Measurements from ENCODE around the gene IRF2.

The IRF2 gene

DNA sequence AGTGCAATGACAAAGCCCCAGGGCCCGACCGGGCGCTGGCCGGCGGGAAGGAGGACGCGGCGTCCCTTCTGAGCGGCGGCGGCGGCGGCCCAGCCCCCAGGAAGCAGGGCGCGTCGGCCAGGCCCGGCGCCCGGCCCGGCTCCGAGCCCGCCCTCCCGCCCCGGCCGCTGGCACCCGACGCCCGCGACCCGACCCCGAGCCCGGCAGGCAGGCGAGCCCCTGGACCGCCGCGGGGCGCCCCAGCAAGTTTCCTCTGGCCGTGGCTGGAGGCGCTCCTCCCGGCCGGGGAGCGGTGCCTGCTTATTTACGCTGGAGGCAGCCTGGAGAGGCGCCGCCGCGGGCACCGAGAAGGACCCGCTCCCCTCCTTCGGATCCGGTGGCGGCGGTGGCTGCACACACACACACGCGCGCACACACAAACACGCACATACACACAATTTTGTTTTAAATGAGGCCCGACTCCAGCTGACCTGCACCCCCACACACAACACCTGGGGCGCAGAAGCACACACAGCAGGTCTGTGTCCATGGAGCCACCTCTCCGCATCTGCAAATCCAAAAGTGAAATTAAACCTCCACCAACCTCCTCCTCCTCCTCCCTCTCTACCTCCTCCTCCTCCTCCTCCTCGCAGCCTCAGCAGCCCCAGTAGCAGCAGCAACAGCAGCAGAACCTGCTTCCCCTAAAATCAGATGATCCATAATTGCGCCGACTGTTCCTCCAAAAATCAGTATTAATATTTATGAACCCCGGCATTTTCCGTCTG, 669 bp downstream of the IRF2 start:
- DNase-seq (ENCODE audit: low read depth in 2 of 2) = peak in 1 of 2 donors; percentile 24

- no peak for DNase-seq (ENCODE audit: low read depth in 2 of 2)
Measured at GRCh38 chr4:184472614-184473498, 1.5 kb downstream of the IRF2 start.

- DNase-seq (ENCODE audit: low read depth in 2 of 2) = no peak
Measured at GRCh38 chr4:184471881-184472613, 2.3 kb downstream of the IRF2 start.

GRCh38 chr4:184470785-184471110, 3.6 kb downstream of the IRF2 start:
- no peak for DNase-seq (ENCODE audit: low read depth in 2 of 2)

DNA sequence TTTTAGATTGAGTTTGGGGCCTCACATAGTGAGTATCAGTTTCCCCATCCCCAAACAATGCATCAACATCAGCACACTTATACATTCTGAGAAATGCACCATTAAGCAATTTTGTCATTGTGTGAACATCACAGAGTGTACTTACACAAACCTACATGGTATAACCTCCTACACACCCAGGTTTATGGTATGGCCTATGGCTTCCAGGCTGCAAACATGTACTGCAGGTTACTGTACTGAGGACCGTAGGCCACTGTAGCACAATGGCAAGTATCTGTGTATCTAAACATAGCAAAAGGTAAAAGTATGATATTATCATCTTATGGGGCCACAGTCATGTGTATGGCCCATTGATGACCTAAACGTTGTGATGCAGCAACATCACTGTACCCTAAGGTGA, 7.7 kb downstream of the IRF2 start:
- DNase-seq (ENCODE audit: low read depth in 2 of 2) = no peak

DNA sequence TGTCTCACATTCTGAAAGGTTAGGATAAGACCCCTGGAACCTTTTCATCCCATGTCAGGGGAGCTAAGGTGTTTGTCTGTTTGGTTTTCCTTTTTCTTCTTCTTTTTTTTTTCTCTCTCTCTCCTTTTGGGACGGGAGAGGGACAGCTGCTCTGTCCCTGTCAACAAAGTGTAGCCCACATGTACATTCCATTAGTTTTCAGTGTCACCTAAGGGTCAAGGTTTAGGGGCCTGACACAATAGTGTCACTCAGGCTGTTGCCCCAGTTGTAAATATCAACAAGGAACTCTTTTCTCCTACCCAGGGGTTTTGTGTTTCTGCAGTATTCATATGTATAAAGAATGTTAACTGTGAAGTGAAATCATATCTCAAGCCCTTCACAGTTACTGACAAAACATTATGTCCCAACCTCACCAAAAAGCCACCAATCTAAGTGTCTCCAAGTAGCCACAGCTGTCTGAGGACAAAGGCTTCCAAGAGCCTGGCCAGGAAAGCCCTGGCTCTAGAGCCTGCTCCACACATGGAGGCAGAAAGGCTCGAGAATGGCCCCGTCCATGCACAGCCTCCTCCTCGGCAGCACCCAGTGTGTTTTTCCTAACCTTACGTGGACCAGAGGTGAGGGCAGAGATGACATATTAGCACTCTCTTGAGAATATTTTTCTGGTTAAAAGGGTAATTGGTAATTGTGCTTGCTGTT, 9.4 kb downstream of the IRF2 start:
- no peak for DNase-seq (ENCODE audit: low read depth in 2 of 2)

- DNase-seq (ENCODE audit: low read depth in 2 of 2) = no peak
Measured at GRCh38 chr4:184463856-184464255, 10.5 kb downstream of the IRF2 start.

DNA sequence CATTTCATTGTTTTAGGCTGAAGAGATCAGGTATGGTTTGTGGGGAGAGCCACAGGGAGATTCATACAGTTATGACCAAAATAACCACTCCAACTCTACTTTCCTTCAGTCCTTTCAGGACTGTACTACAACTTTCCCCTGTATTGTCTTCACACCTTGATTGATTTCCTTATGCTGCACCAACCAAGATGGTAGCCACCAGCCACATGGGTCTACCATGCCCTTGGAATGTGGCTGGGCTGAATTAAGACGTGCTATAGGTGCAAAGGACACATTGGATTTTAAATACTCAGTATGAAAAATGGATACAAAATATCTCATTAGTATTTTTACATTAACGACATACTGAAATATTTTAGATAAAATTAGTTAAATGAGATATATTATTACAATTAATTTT, 11.2 kb downstream of the IRF2 start:
- no peak for DNase-seq (ENCODE audit: low read depth in 2 of 2)

DNA sequence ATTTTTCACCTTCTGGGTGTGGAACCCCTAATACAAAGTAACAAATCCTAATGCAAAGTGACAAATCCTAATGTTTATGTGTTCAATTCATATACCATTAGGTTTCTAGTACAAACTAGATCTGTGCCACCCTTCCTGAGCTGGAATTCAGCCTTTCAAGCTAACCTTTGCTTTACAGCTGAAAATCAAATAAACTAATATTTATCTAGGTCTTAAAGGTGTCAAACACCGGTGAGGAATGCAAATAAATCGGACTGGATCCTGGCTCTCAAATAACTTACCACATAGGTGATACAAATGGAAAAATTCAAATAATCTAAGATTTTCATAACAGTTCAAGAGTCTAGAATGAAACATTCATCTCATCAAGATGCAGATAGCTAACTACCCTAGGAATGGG, 11.6 kb downstream of the IRF2 start:
- DNase-seq (ENCODE audit: low read depth in 2 of 2) = no peak

GRCh38 chr4:184461711-184462441, 12.5 kb downstream of the IRF2 start:
- DNase-seq (ENCODE audit: low read depth in 2 of 2) = no peak

GRCh38 chr4:184460499-184461285, 13.7 kb downstream of the IRF2 start:
- DNase-seq (ENCODE audit: low read depth in 2 of 2) = no peak

DNA sequence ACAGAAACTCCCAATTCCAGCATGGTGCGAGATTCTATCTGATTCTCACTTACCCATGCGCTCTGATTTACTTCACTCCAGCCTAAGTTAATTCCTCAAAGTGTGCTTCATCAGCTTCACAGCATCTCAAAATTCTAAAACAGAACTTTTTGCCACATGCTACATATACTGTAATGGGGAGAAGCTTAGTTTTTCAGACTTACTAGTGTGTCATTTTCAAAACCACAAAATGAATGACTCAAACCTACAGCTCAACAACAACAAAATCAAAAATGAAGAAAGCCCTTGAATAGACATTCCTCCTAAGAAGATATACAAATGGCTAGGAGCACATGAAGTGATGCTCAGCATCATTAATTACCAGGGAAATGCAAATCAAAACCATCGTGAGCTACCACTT, 14.9 kb downstream of the IRF2 start:
- no peak for DNase-seq (ENCODE audit: low read depth in 2 of 2)

GRCh38 chr4:184457535-184458249, 16.7 kb downstream of the IRF2 start:
- no peak for DNase-seq (ENCODE audit: low read depth in 2 of 2)

GRCh38 chr4:184456337-184456736, 18.0 kb downstream of the IRF2 start:
- DNase-seq (ENCODE audit: low read depth in 2 of 2) = no peak

- no peak for DNase-seq (ENCODE audit: low read depth in 2 of 2)
Measured at GRCh38 chr4:184455299-184455698, 19.1 kb downstream of the IRF2 start.

GRCh38 chr4:184453365-184454160, 20.8 kb downstream of the IRF2 start:
- DNase-seq (ENCODE audit: low read depth in 2 of 2) = no peak

- DNase-seq (ENCODE audit: low read depth in 2 of 2) = no peak
Measured at GRCh38 chr4:184452740-184453139, 21.6 kb downstream of the IRF2 start.

DNA sequence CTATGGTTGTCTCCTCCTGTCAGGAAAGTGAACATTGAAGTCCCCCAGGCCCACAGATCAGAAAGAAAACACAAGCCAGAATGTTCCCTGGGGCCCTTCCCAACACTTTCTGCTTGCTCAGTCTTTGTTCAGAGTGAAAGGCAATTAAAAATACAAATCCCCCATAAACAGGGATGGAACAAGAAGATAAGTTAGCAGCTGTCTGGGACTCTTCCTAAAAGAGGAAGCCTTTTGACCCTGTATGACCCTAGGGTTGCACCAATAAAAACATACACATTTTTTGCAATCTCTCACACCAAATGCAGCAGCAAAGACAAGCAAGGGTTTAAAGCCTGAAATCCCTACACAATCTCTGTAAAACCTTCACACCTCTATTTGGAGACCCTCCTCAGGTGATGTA, 22.6 kb downstream of the IRF2 start:
- no peak for DNase-seq (ENCODE audit: low read depth in 2 of 2)
